Activated CD8-positive, alpha-beta memory T cell treated with anti-CD3 and anti-CD28 coated beads for 48 hours (primary cell): Measurements from ENCODE around the gene GSDME.
A peak's percentile ranks its signal among the peaks of the same experiment; 100 is the strongest.
"Not testable (repeated sequence)": the region's sequence is repeated elsewhere in the genome, so short reads cannot be mapped to it uniquely, and the experiment has no call there.

Experiments used
- DNase-seq, 3 experiments: peaks; one replicate each; pipeline ENCODE4 v3.0.0-alpha.2; 2020; ENCODE audit warnings: low read depth in 2 of 3, low spot score in 2 of 3

GSDME gene

GRCh38 chr7:24757353-24758275 lies at the start of gene GSDME:
GSDME (minus strand) TSS chr7:24757464; CDS start chr7:24749774, 7,690 bp downstream.
- DNase-seq: peak in 1 of 3 experiments; percentile 18

- DNase-seq: no peak
Measured at GRCh38 chr7:24802300-24802699, 45.0 kb upstream of the GSDME start.

- DNase-seq: no peak
Measured at GRCh38 chr7:24801883-24802282, 44.6 kb upstream of the GSDME start.

- no peak for DNase-seq
Measured at GRCh38 chr7:24800667-24801066, 43.4 kb upstream of the GSDME start.

GRCh38 chr7:24800073-24800472 lies 42.8 kb upstream of the GSDME start:
- no peak for DNase-seq

GRCh38 chr7:24799506-24799905 lies 42.2 kb upstream of the GSDME start:
- no peak for DNase-seq

GRCh38 chr7:24798261-24798660 lies 41.0 kb upstream of the GSDME start:
- no peak for DNase-seq

- no peak for DNase-seq
Measured at GRCh38 chr7:24797270-24797669, 40.0 kb upstream of the GSDME start.

GRCh38 chr7:24795407-24795767 lies 38.1 kb upstream of the GSDME start:
- no peak for DNase-seq

- DNase-seq: not testable (repeated sequence)
Measured at GRCh38 chr7:24794751-24795406, 37.6 kb upstream of the GSDME start.

- no peak for DNase-seq
Measured at GRCh38 chr7:24793982-24794648, 36.9 kb upstream of the GSDME start.

- no peak for DNase-seq
Measured at GRCh38 chr7:24788961-24789576, 31.8 kb upstream of the GSDME start.

GRCh38 chr7:24788075-24788474 lies 30.8 kb upstream of the GSDME start:
- no peak for DNase-seq

- DNase-seq: no peak
Measured at GRCh38 chr7:24786941-24787340, 29.7 kb upstream of the GSDME start.

- no peak for DNase-seq
Measured at GRCh38 chr7:24786306-24786705, 29.0 kb upstream of the GSDME start.

GRCh38 chr7:24784277-24784676 lies 27.0 kb upstream of the GSDME start:
- DNase-seq: no peak

GRCh38 chr7:24783698-24784097 lies 26.4 kb upstream of the GSDME start:
- no peak for DNase-seq

GRCh38 chr7:24781106-24781505 lies 23.8 kb upstream of the GSDME start:
- no peak for DNase-seq

GRCh38 chr7:24779283-24779655 lies 22.0 kb upstream of the GSDME start:
- DNase-seq: no peak

- no peak for DNase-seq
Measured at GRCh38 chr7:24778543-24779282, 21.4 kb upstream of the GSDME start.

- no peak for DNase-seq
Measured at GRCh38 chr7:24777806-24778205, 20.5 kb upstream of the GSDME start.
